A172 (cell line): ENCODE measurements around the gene CHST9. TPM values are rescaled to one million over a fixed set of nuclear protein-coding genes. Genes with fewer than 3 reads are reported as not detected.
"Not testable (repeated sequence)": the region's sequence is repeated elsewhere in the genome, so short reads cannot be mapped to it uniquely, and the experiment has no call there.

Experiments
- DNase-seq: peaks from one replicate; pipeline ENCODE4 v3.0.0-alpha.2; 2015; ENCODE audit warnings: low spot score
- total RNA-seq: library from RNA; depleted of rRNA; stranded (reverse); fragments of >200 nt; shearing (Covaris generic); gene quantifications from 2 replicates; pipeline ENCODE4 v1.2.3, GENCODE V29; 2014

The CHST9 gene
- total RNA-seq, 1 experiment from 2014 or later = not detected

DNA sequence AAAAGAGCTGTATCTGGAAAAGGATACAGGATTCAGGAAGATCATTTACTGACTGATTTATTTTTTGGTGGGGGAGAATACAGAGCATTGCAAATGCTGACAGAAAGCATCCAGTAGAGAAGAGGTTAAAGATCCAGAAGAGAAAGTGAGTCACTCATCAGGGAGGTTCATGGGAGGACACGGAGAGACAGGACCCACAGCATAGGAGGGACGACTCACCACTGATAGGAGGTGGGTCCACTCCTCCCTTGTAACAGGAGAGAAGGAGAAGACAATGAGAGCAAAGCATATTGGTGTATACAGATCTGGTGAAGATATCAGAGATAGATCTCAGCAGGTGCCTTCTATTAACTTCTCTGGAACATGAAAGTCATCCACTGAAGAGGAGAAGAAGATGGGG lies 177.2 kb downstream of the CHST9 start:
- no peak for DNase-seq

GRCh38 chr18:27005589-27005988 lies 179.5 kb downstream of the CHST9 start:
- peak; percentile 13 for DNase-seq

- no peak for DNase-seq
These were observed 180.9 kb downstream of the CHST9 start for GRCh38 chr18:27004056-27004829.

- DNase-seq = no peak
These were observed 185.3 kb downstream of the CHST9 start for GRCh38 chr18:26999797-27000196.

- no peak for DNase-seq
These were observed 191.5 kb downstream of the CHST9 start for GRCh38 chr18:26993568-26993967.

GRCh38 chr18:26992926-26993325 lies 192.2 kb downstream of the CHST9 start:
- DNase-seq = no peak

GRCh38 chr18:26989842-26990241 lies 195.3 kb downstream of the CHST9 start:
- no peak for DNase-seq

- no peak for DNase-seq
These were observed 203.6 kb downstream of the CHST9 start for GRCh38 chr18:26981360-26982082.

DNA sequence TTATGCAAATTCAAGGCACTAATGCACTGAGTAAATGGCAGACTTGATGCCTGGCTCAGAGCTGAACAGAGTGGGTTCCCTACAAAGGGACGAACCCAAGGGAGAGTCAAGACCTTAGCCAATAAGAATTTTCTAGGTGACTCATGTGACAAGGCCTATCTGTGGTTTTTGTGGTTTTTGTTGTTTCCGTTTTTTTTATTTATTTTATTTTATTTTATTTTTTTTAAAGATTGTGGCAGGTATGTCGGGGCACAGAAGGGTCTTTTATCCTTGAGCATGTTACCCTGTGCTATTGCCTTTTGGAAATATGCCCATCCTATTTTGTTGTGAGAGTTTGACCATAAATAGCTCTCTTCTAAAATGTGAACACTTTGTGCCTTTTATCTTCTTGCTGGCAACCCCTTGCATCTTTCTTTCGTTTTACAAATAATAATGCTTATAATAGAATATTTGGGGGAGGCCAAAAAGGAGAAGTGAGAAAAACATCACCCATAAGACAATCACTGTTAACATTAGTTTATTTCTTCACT lies 206.2 kb downstream of the CHST9 start:
- DNase-seq = no peak

DNA sequence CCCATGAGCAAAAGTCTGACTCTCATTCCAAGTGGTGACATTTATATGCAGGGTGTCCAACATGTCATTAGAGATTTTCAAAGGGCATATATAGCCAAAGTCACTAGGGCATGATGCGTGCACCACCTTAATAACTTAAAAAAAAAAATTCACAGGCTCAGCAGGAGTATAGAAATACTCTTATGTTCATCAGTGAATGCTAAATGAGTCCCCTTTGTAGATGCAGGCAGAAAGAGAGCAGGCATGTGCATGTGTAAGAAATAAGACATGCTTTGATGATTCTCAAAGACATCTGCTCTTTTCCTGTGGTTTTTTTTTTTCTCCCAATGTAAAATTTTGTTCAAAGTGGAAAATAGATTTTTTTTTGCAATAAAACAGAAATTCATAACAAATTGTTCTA lies 207.3 kb downstream of the CHST9 start:
- DNase-seq = no peak

DNA sequence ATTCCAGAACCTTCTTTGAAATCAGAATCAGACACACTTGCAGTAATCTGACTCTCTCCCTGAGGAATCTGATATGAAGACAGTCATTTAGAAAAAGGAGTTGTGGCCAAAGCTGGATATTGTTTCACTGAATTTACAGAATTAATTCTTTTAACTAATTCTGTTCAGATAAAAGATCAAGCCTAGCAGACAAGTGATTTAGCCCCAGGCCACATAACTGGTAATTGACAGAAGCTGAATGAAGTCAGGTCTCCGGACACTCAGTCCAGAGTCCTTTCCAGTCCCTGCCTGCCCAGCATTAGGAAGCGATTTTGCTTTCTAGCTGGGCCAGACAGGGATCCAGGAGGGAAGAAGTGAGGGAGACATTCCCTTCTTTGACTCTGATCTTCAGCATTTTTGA lies 208.9 kb downstream of the CHST9 start:
- no peak for DNase-seq

- not testable (repeated sequence) for DNase-seq
These were observed 212.6 kb downstream of the CHST9 start for GRCh38 chr18:26972549-26972948.

DNA sequence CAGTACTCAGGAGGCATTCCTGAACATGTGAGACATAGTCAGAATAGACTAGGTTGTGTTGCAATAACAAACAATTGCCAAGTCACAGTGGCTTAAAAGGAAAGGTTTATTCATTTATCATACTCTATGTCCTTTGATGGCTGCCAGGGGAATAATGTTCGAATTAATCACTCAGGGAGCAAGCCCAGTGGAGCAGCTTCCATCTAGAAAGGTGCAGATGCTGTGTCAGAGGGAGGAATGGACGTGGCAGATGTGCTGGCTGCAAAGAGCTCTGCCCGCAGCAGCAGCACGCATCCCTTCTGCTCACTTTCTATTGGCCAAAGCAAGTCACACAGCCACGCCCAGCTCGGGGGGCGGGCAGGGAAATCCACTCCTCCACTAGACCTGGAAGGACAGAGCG lies 213.7 kb downstream of the CHST9 start:
- no peak for DNase-seq

DNA sequence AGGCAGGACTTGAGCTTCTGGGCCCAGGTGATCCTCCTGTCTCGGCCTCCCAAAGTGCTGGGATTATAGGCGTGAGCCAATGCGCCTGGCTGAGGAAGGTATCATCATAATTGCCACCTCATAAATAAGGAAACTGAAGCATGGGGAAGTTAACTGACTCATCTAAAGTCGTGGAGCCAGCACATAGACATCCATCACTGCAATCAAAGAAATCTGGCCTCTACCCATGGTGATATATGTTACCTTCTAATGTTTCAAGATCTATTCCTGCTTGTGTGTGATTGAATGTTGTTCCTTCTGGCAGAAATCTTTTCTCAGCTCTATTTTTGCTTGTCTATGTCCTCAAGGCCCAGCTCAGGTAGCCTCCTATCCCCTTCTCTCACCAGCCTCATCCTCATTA lies 214.5 kb downstream of the CHST9 start:
- DNase-seq = no peak

- no peak for DNase-seq
These were observed 219.9 kb downstream of the CHST9 start for GRCh38 chr18:26965206-26965605.

DNA sequence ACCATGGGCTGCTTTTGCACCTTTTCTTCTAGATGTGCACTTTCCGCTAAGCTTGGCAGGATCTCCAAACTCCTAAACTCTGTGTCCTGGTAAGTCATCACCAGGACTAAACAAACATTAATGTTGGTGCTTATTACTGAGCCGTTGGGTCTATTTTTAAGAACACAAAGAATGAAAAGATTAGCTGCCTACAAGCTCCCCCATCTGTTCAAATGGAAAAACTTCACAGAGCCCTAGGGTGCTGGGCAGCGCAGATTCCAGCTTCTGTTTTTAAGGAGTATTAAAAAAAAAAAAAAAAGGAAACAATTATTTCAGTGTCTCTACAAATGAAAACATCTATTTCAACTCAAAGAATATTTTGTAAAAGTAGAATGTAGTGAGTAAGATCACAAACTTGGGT lies 221.8 kb downstream of the CHST9 start:
- DNase-seq = no peak

DNA sequence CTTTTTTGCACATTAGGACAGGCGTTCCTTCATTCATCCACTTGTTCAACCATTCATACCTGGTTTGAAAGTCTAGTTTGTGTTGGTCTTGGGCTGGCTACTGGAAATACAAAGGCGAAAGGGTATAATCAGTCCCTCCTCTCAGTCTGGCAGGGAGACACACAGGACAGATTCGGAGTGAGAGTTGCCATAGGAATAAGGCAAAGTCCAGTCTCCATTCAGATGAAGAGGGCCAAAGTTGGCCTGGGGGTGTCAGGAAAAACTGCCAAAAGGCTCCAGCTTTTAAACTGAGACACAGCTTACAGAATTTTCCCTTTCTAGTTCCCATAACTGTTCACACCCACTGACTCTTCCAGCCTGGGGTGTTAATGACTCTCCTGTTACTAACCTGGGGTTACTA lies 223.3 kb downstream of the CHST9 start:
- no peak for DNase-seq

GRCh38 chr18:26960911-26961310 lies 224.2 kb downstream of the CHST9 start:
- DNase-seq = no peak

DNA sequence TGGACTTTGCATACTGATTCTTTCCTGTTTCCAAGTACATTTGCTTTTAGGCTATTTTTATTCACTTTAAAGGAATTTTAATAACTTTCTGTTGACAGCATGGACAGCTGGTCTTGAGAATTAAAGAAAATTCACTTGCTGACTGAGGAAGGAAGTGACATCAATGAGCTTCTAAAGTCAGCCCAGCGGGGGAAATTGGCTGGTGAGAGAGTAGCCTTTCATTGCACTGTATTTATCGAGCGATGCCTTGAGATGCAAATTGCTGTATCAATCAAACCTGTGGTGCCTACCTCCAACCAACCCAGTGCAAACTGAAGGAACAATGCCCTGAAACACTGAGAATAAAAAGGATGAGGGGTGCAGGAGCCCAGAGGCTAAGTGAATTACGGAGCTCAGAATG lies 228.2 kb downstream of the CHST9 start:
- DNase-seq = no peak

DNA sequence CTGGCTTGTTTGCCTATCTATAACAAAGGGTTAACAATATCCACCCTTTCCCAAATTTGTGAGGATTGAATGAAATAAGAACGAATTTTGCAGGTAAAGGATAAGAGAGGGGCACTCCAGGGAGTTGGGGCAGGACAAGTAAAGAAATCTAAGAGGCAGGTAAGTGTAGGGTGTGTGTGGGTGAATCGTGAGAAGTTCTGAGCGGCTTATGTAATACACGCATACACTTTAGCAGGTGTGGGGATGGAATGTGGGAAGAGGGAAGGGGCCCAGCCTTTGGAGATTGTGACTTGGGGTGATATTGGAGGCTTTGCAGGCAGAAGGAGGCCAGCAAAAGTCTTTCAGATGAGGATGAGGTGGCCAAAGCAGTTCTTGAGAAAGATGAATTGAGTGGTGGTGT lies 236.4 kb downstream of the CHST9 start:
- DNase-seq = no peak

GRCh38 chr18:26943906-26944305 lies 241.2 kb downstream of the CHST9 start:
- no peak for DNase-seq

DNA sequence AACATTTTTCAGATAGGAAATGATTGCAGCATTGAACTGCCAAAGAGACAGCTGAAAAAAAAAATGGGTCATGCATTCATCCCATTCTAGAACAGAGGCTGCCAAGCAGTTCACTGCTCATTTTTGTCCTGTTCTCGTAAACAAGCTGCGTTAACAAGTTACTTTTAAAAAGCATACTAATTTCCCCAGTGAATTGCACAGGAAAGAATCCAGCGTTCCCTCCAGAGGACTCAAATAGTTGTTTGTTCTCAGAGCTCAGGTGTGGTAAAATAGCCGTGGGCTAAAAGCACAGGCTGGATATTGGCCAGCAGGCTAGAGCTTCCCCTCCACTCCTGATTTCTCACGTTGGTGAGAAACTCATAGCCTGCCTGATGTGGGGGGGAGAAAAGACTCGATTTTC lies 243.5 kb downstream of the CHST9 start:
- DNase-seq = no peak

DNA sequence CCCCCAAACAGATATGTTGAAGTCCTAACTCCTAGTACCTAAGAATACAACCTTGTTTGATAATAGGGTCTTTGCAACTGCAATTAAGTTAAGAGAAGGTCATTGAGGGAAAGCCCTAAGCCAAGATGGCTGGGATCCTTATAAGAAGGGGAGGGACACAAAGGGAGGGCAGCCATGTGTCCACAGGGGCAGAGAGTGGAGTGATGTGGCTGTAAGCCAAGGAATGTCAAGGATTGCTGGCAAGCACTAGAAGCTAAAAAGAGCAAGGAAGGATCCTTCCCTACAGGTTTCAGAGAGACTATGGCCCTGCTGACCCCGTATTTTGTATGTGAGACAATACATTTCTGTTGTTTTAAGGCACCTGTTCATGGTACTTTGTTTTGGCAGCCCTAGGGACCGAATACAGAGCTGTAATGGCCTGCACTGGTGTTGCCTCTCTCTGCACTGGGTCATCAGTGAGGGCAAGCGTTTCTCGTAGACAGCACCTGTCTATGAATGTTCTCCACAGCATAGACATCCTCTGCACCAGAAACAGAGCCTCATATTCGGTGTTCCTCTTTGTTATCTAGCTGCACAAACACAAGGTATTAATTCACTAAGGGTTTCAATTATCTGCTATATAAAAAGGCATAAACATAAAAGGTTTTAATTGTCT lies 244.2 kb downstream of the CHST9 start:
- DNase-seq = no peak
